GM18526 (cell line): ENCODE measurements around the gene MMEL1.

ENCODE experiments used
- POLR2A ChIP-seq: IDR thresholded peaks from 3 replicates; pipeline ENCODE4 v1.6.1; 2011; ENCODE audit not compliant: insufficient read length; ENCODE audit errors: extremely low read depth

MMEL1 gene

DNA sequence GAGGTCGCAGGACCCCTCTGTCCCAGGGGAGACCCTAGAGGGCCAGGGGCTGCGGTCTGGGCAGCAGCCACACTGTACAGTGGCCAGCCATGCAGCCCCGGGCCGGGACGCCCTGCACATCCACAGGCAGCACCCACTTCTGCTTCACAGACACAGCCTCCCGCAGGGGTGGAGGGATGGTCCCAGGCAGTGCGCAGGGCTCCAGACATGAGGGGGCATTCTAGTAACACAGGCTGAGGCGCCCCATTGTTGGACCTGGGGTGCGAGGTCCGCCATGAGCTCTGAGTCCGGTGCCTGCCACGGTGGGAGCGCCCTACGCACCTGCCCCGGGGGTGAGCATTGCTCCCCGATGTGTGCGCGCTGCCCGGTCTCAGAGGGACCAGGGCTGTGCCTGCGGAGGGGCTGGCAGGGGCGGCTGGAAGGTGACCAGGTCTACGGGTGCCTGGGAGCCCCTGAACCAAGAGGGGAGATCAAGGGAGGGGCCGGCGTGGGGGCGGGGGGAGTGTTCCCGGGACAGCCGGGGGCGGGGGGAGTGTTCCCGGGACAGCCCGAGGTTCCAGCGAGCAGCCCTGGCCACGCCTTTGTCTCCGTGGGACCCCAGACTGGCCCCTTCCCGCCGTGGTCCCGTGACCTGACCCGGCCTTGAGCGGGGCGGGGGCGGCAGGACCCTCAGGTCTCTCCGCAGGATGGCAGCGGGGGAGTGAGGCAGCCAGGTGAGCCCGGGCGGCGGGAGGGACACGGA lies 4.5 kb downstream of the MMEL1 start:
- TF ChIP-seq POLR2A, result no peak

GRCh38 chr1:2627746-2628145 lies 5.1 kb downstream of the MMEL1 start:
- no peak for TF ChIP-seq POLR2A

DNA sequence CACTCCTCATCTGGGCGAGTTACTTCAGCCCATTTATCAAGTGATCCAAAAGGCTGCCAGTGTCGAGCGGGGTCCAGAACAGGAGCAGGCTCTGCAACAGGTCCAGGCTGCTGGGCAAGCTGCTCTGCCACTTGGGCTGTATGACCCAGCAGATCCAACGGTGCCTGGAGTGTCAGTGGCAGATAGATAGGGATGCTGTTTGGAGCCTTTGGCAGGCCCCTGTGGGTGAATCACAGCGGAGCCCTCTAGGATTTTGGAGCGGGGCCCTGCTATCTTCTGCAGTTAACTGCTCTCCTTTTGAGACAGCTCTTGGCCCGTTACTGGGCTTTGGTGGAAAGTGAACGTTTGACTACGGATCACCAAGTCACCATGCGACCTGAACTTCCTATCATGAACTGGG lies 7.5 kb downstream of the MMEL1 start:
- no peak for TF ChIP-seq POLR2A

- no peak for TF ChIP-seq POLR2A
Observed at GRCh38 chr1:2624735-2625300, 8.0 kb downstream of the MMEL1 start.

GRCh38 chr1:2623571-2624337 lies 9.1 kb downstream of the MMEL1 start:
- TF ChIP-seq POLR2A, result no peak

DNA sequence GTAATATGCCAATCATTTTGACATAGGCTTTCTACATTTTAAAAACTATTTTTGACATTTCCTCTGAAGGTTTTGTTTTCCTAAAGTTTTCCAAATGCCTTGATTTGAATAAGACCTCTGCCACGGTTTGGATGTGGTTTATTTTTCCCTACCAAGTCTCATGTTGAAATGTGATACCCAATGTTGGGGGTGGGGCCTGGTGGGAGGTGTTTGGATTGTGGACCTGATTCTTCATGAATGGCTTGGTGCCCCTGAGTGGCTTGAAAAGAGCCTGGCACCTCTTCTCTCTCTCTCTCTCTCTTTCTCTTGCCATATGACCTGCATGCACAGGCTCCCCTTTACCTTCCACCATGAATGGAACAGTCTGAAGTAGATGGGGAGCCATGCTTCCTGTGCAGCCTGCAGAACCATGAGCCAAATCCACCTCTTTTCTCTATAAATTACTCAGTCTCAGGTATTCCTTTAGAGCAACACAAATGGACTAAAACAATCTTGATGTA lies 14.8 kb downstream of the MMEL1 start:
- no peak for TF ChIP-seq POLR2A

DNA sequence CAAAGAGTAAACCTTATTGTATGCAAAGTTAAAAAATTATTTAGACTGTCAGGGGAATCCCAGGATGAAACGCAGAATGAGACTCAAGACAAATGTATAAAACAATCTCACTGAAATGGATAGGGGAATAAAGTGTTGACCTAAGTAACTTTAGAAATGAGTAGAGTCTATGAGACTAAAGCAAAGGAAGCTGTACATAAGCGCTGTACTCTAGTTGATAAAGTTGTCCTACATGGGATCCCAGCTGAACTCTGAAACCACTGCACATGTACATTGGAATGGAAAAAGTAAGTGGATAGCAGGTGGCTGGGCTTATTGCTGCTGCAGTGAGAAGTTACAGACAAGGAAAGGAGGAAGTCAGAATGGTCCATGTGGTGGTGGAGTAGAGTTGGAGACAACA lies 18.7 kb downstream of the MMEL1 start:
- no peak for TF ChIP-seq POLR2A

DNA sequence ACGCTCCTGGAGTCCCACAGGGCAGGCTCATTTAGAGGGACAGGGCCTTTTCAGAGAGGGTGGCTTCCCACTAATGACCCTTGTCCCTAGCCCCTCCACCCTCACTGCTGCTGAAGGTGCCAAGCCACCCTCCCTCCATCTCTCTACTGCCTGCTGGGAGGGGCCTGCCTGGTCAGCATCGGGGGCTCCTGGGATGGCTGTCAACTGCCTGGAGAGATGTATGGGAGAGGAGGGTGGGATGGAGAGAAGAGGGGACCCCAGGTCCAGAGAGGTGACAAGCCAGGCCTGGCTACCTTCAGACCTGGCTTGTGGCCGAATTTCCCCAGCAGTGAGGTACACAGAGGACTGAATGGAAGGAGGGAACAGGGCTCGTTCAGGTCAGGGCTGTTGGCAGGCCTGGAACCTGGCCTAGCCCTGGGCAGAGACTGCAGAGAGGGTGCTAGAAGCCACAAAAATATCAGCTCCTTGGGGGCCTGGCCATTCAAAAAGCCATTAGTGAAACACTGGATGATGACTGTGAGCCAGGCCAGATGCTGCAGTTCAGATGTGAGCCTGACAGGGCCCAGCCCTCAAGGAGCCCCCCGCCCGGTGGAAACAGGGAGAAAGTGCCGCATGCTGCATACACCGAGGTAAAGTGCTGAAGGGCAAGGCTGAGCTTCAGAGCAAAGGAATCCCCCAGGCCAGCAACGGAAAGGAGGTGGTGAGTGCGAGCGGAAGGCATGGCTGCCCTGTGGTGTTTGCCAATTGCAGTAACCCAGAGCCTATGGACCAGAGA lies 20.0 kb downstream of the MMEL1 start:
- no peak for TF ChIP-seq POLR2A

GRCh38 chr1:2611621-2612437 lies 21.0 kb downstream of the MMEL1 start:
- no peak for TF ChIP-seq POLR2A

DNA sequence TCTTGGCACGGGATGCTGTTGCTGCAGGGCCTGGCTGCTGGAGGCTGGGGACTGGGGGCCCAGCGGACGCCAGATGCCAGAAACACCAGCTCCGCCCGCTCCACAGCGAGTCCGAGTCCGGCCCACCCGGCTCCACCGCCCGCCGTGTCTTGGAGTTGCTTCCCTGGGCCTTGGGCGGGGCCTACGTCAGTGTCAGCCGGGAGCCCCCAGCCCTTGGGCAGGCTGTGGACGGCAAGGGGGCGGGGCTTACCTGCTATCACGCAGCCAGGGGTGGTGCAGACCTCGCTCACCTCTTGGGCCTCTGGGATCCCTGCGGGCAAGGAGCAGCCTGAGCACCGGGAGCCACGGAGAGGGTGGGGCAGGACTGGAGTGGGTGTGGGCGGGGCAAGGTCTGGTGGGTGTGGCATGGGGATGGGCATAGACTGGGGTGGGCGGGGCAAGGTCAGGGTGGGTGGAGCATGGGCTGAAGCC lies 21.8 kb downstream of the MMEL1 start:
- no peak for TF ChIP-seq POLR2A

- no peak for TF ChIP-seq POLR2A
Observed at GRCh38 chr1:2610036-2610959, 22.5 kb downstream of the MMEL1 start.

DNA sequence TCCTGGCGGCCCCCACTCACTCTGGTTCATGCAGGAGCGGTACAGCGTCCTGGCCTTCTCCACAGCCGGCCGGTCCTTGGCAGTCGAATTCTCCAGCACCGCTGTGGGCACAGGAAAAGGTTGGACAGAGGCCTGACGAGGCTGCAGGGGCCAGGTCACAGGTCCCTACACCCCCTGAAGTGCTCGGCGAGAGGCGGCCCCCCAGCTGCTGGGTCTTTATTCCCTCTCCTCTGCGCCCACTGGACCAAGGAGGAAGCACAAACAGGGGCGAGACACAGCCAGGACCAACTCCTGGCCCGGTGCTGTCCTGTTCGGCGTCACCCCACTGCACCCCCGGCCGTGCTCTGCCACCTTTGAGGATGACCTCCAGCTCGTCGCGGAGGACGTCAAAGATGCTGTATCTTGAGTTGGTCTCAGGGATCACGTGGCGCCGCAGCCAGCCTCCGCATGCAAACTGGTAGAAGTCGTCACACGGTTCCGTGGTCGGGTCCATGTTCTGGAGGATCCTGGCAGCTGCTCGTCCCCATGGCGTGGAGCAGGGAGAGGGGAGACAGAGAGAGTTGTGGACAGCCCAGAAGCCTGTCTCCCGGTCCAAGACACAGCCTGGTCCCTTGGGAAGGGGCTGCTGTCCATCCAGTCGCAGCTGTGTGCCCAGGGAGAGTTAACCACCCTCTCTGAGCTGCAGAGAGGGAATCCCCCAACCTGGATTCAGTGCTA lies 23.3 kb downstream of the MMEL1 start:
- TF ChIP-seq POLR2A, result no peak

GRCh38 chr1:2607641-2608091 lies 25.1 kb downstream of the MMEL1 start:
- TF ChIP-seq POLR2A, result no peak
